Ovary (tissue), 9 donors: ENCODE results near the gene GJA4. TPM values are rescaled to one million over a fixed set of nuclear protein-coding genes. Genes with fewer than 3 reads are reported as not detected.

Experiments
- DNase-seq, 5 donors: peaks; one replicate each; pipeline ENCODE4 v3.0.0-alpha.2; 2019 to 2020
- H3K27ac ChIP-seq, 2 donors: fragments of 200-600 bp; one replicate each; pipeline versions ENCODE4 v1.5.1 to v1.8.0; 2019 to 2022
- H3K27me3 ChIP-seq: fragments of 200-600 bp; one replicate; pipeline ENCODE4 v1.8.0; 2022
- H3K36me3 ChIP-seq: fragments of 200-600 bp; sonication (generic); one replicate; pipeline ENCODE4 v1.5.1; 2019
- H3K4me1 ChIP-seq: one replicate; pipeline ENCODE4 v1.8.1; 2013; ENCODE audit warnings: mild to moderate bottlenecking, moderate library complexity; ENCODE audit not compliant: insufficient read depth
- H3K4me3 ChIP-seq: fragments of 200-600 bp; sonication (generic); one replicate; pipeline ENCODE4 v1.5.1; 2017
- H3K9me3 ChIP-seq, 2 donors: fragments of 200-600 bp in 1 of 2; sonication (generic) in 1 of 2; one replicate each; pipeline versions ENCODE4 v1.5.1 to v1.8.1; 2013 to 2019; ENCODE audit warnings: mild to moderate bottlenecking in 1 of 2, moderate library complexity in 1 of 2
- EP300 ChIP-seq: sonication (generic); formaldehyde crosslinking; IDR thresholded peaks from one replicate; pipeline ENCODE4 v1.6.1; 2017; ENCODE audit warnings: antibody characterized with exemption
- POLR2A ChIP-seq: fragments of 450-650 bp; IDR thresholded peaks from one replicate; pipeline ENCODE4 v1.6.1; 2017; ENCODE audit warnings: antibody characterized with exemption, mild to moderate bottlenecking, moderate library complexity
- WGBS, 3 donors: extraction: QIAGEN DNeasy Blood & Tissue Kit in 1 of 3; methylation state at CpG; one replicate each; pipeline versions ENCODE4 v1.1.5 to v1.1.7; 2013 to 2017; 5-methylcytosine and 5-hydroxymethylcytosine counted together
- intact Hi-C, 4 donors: fragments of 100-400 bp; cut with DNase I; formaldehyde crosslinking; loops; one replicate each; pipeline versions ENCODE4 v1.11.0 to v1.15.1; 2022 to 2023
- polyA plus RNA-seq, 2 donors: library from polyadenylated mRNA; stranded (reverse); fragments of 200-250 nt in 1 of 2; fragments of 350-450 nt in 1 of 2; fragmentation: Illumina TruSeq in 1 of 2; extraction: RNeasy Lipid Tissue Mini Kit (QIAGEN cat#74804) in 1 of 2; gene quantifications; one replicate each; pipeline ENCODE4 v1.2.3, GENCODE V29; 2013 to 2014
- total RNA-seq, 7 donors: library from RNA; depleted of rRNA in 2 of 7; stranded (reverse); fragments of >200 nt in 2 of 7; fragmentation: NEBNext Ultra II Directional in 3 of 7; extraction: Animal tissue kit (Norgen Biotek cat#: 25700) in 3 of 7; gene quantifications; one replicate each; pipeline versions ENCODE4 v1.1.0 to v1.2.4, GENCODE V29; 2016 to 2023
- TF ChIP-seq, protein P1 (sequence below), 3 donors: fragments of 450-650 bp in 2 of 3; fragments of 200-600 bp in 1 of 3; IDR thresholded peaks; one replicate each; pipeline versions ENCODE4 v1.5.1 to v1.8.0; 2016 to 2022; ENCODE audit warnings: antibody characterized with exemption in 3 of 3, mild to moderate bottlenecking in 1 of 3
- donor health status: DM: no; HTN: no; CAD: no; lungs with moderate emphysema.
- donor health status: DM: no; HTN: no; CAD: no.
- donor health status: Bipolar disorder and iron deficiency.
- donor health status: DM: yes; HTN: yes; CAD: no.
- donor health status: DM: no; HTN: no; CAD: no.
- donor health status: DM: yes; HTN: yes; CAD: no.

The GJA4 gene
- total and polyA plus RNA-seq, 9 donors = 4.9 to 149 (median 9.5) TPM

DNA sequence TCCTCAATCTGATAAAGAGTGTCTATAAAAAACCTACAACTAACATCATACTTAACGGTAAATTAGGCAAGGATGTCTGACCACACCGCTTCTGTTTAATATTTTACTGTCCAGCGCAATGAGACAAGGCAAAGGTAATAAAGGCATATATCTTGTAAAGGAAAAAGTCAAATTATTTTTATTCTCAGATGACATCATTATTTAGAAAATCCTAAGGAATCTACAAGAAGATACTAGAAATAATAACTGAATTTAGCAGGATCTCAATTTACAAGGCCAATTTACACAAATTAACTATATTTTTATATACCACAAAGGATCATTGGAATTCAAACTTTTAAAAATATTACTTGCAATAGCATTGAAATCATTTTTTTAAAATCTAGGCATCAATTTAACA lies 29.4 kb downstream of the GJA4 start:
- no peak for DNase-seq
- intact Hi-C loops = no loop called here
- Histone ChIP-seq H3K4me3 (no peak overlapping the region), H3K36me3 (no peaks in the 10 kb centered on the region), H3K9me3 (no peaks in the 10 kb centered on the region), H3K27ac (no peak overlapping the region), H3K27me3 (no peaks in the 10 kb centered on the region), H3K4me1 (peaks cover 7% of the 10 kb centered on the region)
- WGBS, 3 donors = 87 to 93% (median 92%) methylated on average over 3 of the region's 3 CpGs
- TF ChIP-seq EP300 (no peak), POLR2A (no peak)

DNA sequence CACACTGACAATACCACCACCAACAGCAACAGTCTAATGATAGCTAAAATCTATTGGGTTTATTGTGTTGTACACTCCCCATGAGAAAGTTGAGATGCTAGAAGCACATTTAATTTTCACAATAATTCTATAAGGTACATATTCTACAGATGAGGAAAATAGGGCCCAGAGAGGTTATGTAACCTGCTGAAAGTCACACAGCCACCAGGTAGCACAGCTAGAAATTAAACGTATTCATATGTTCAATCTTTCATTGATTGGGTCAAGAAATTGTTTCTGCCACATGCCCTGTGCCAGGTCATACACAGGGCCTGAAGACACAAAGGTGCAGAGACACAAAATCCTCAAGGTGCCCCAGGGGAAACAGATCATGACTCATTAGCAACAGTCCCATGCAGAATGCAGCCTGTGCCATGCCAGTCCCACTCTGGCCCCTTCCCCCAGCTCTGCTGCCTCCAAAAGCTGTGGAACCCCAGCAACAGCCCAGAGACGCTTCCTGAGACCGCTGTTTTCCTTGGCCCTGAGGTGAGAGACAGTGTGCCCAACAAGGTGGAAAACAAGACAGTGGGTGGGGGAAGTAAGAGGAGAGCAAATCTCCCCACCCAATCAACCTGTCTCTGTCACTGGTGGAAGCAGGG lies 32.1 kb downstream of the GJA4 start:
- Histone ChIP-seq H3K27me3 (no peaks in the 10 kb centered on the region), H3K27ac (no peak overlapping the region), H3K4me3 (no peak overlapping the region), H3K36me3 (no peaks in the 10 kb centered on the region), H3K4me1 (peaks cover 7% of the 10 kb centered on the region), H3K9me3 (no peaks in the 10 kb centered on the region)
- intact Hi-C loops = loop anchor here in 1 of 4 donors (5.0 kb wide), 1 partner anchor 1413 kb away; no protein-coding TSS in a partner anchor
- no peak for TF ChIP-seq POLR2A
- TF ChIP-seq, protein P1, sequence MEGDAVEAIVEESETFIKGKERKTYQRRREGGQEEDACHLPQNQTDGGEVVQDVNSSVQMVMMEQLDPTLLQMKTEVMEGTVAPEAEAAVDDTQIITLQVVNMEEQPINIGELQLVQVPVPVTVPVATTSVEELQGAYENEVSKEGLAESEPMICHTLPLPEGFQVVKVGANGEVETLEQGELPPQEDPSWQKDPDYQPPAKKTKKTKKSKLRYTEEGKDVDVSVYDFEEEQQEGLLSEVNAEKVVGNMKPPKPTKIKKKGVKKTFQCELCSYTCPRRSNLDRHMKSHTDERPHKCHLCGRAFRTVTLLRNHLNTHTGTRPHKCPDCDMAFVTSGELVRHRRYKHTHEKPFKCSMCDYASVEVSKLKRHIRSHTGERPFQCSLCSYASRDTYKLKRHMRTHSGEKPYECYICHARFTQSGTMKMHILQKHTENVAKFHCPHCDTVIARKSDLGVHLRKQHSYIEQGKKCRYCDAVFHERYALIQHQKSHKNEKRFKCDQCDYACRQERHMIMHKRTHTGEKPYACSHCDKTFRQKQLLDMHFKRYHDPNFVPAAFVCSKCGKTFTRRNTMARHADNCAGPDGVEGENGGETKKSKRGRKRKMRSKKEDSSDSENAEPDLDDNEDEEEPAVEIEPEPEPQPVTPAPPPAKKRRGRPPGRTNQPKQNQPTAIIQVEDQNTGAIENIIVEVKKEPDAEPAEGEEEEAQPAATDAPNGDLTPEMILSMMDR (IDR thresholded peaks at IDR 0.05) = no peak
- TF ChIP-seq EP300 = no peak
- DNase-seq = no peak
- WGBS, 3 donors = 84 to 92% (median 87%) methylated on average over 3 of the region's 3 CpGs

DNA sequence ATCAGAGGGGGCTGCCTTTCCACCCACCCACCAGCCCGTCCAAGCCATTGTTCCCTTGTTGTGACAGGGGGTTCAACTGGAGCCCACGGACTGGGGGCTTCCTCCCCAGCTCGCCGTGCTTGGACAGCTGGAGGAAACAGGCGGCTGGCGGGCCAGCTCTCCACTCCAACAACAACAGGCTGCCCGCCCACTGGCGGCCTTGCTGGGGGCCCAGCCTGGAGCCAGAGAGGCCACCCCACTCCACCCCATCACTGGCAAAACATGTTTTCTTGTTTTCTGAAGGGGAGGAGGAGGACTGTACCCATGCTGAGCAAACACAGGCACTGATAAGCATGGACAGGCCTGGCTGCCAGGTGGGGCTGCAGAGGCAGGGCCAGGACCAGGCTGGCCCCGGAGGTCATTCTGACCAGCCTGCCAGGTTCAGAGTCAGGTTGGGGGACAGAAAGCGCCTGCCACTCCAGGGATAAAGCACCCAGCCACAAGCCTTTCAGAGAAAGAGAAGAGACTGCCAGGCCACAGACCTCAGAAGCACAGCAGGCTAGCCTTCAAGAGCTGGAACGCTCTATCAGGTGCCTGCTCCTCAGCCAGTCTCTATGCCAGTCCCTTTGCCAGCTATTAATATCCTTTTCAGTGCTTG lies 32.8 kb downstream of the GJA4 start:
- no peaks in the 10 kb centered on the region for H3K36me3 ChIP-seq
- WGBS, 3 donors = 47 to 77% (median 53%) methylated on average over 6 to 11 of the region's 11 CpGs
- no peak overlapping the region for H3K4me3 ChIP-seq
- H3K27me3 ChIP-seq = no peaks in the 10 kb centered on the region
- intact Hi-C loops = loop anchor here in 1 of 4 donors (5.0 kb wide), 1 partner anchor 1413 kb away; no protein-coding TSS in a partner anchor
- TF ChIP-seq EP300 = no peak
- TF ChIP-seq, protein P1 (IDR thresholded peaks at IDR 0.05) = no peak
- no peaks in the 10 kb centered on the region for H3K9me3 ChIP-seq
- peaks cover 7% of the 10 kb centered on the region for H3K4me1 ChIP-seq
- H3K27ac ChIP-seq = no peak overlapping the region
- peak in 1 of 5 donors; percentile 41 for DNase-seq

DNA sequence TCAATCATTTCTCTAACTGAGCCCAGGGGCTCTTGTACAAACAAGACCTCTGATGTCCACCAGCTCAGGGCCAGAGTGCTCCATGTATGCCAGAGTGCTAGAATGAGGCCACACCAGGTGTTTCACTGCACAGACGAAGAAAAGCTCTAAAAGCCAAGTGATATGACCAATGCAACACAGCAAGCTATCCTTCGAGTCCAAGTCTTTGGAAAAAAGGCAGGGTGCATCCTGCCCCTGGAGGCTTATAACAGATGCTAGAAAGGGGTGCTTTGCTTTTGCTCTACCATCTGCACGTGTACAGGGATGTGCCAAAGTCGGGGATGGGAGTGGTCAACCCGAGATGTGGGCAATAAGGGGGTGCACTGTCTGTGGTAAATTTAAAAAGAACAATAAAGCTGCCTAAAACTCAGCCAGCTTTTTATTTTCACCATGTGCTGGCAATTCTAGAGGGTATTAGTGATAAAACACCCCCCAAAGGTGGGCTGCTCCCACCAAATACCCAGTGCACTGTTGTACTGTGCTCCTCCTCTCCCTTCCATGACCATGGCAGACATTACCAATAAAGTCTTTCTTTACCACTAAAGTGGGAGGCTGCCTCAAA lies 34.6 kb downstream of the GJA4 start:
- Histone ChIP-seq H3K27me3 (no peaks in the 10 kb centered on the region), H3K4me3 (no peak overlapping the region), H3K4me1 (peaks cover 7% of the 10 kb centered on the region), H3K36me3 (no peaks in the 10 kb centered on the region), H3K27ac (no peak overlapping the region), H3K9me3 (no peaks in the 10 kb centered on the region)
- TF ChIP-seq EP300 = no peak
- no peak for TF ChIP-seq POLR2A
- TF ChIP-seq, protein P1 (IDR thresholded peaks at IDR 0.05) = no peak
- intact Hi-C loops = loop anchor here in 1 of 4 donors (5.0 kb wide), 1 partner anchor 1415 kb away; no protein-coding TSS in a partner anchor
- DNase-seq = no peak
- WGBS, 3 donors = 73 to 84% (median 83%) methylated on average over 5 of the region's 5 CpGs

DNA sequence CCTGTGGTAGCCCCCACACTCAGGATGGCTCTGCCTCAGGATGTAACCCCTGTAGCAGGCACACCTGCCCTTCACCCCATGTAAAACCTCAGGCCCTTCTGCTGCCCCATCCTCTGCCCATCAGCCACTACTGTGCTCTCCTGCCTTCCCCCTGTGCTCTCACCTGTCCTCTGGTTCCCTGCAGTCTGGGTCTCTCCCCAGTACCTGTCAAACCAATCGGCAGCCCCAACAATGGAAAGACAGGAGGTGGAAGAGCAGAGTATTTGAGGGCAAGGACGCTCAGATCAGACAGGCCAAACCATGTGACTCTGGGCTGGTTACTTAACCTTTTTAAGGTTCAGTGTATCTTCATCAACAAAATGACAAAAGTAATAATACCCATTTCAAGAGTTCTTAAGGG lies 35.8 kb downstream of the GJA4 start:
- Histone ChIP-seq H3K36me3 (no peaks in the 10 kb centered on the region), H3K9me3 (no peaks in the 10 kb centered on the region), H3K27ac (no peak overlapping the region), H3K4me1 (peaks cover 7% of the 10 kb centered on the region), H3K27me3 (no peaks in the 10 kb centered on the region), H3K4me3 (no peak overlapping the region)
- TF ChIP-seq, protein P1 (IDR thresholded peaks at IDR 0.05) = no peak
- TF ChIP-seq POLR2A (no peak), EP300 (no peak)
- no peak for DNase-seq
- WGBS, 3 donors = 76 to 82% (median 78%) methylated on average over 2 of the region's 2 CpGs
- intact Hi-C loops = loop anchor here in 1 of 4 donors (5.0 kb wide), 1 partner anchor 1416 kb away; no protein-coding TSS in a partner anchor
